HFFc6 (cell line): ENCODE measurements around the gene OR2B2. TPM values are rescaled to one million over a fixed set of nuclear protein-coding genes. Genes with fewer than 3 reads are reported as not detected.

Experiments
- DNase-seq: peaks from one replicate; pipeline ENCODE4 v3.0.0-alpha.2; 2018
- H3K27ac Mint-ChIP-seq: 2 replicates; pipeline ENCODE4 v1.8.0; 2020; ENCODE audit warnings: mild to moderate bottlenecking, mixed read lengths
- H3K27me3 Mint-ChIP-seq: 2 replicates; pipeline ENCODE4 v1.8.0; 2021; ENCODE audit warnings: mild to moderate bottlenecking, moderate library complexity, mixed read lengths; ENCODE audit not compliant: insufficient read depth
- H3K36me3 Mint-ChIP-seq: 2 replicates; pipeline ENCODE4 v1.8.0; 2021; ENCODE audit warnings: low read depth, mixed read lengths
- H3K4me1 Mint-ChIP-seq: 2 replicates; pipeline ENCODE4 v1.8.0; 2020; ENCODE audit warnings: low read depth, mixed read lengths
- H3K4me3 Mint-ChIP-seq: 2 replicates; pipeline ENCODE4 v1.8.0; 2020; ENCODE audit warnings: mild to moderate bottlenecking, moderate library complexity, mixed read lengths
- H3K9me3 Mint-ChIP-seq: 2 replicates; pipeline ENCODE4 v1.8.0; 2020; ENCODE audit warnings: mild to moderate bottlenecking, mixed read lengths
- total RNA-seq, 6 experiments: library from RNA; stranded (reverse); fragmentation: NEBNext Ultra II Directional; extraction: Animal tissue kit (Norgen Biotek cat#: 25700); gene quantifications; 2 replicates in 1 of 6; 3 replicates in 5 of 6; pipeline ENCODE4 v1.2.3, GENCODE V29; 2021
- TF ChIP-seq, protein P1 (sequence below): fragments of 200-600 bp; sonication (generic); IDR thresholded peaks from 2 replicates; pipeline ENCODE4 v1.5.0; 2021; ENCODE audit warnings: antibody characterized with exemption, mild to moderate bottlenecking

Gene OR2B2
- total RNA-seq, 6 experiments from 2014 or later = not detected

DNA sequence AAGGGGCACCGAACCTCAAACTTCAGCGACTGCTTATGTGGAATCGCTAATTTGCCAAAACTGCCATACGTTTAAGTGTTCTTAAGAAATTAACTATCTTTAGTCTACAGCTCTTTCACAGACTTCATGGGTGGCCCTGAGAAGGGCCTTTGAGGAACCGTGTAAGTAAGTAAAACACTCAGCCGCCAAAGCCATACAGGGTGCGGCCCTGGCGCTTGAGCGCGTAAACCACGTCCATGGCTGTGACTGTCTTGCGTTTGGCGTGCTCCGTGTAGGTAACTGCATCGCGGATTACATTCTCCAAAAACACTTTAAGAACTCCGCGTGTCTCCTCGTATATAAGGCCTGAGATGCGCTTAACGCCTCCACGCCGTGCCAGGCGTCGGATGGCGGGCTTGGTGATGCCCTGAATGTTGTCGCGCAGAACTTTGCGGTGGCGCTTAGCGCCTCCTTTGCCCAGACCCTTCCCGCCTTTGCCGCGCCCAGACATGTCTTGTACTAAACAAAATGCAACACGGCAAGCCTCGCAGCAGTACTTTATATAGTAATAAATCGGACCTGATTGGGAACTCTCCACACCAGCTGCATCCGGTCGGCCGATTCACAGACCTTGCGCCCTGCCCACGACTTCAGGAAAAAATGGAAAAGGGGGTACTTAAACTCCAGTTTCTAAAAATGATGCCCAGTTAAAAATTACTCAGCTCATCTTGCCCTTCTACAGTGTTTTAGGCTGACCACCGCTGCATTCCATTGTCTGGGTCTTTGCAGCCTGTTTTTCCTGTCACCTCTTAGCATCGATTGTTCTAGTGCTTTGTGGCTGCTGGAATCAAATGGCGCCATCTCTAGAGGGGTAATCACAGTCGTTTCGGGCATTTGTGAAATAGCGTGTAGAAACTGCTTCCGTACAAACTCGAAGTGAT is 38.9 kb downstream of the OR2B2 start:
- no peaks in the 10 kb centered on the region for H3K36me3 Mint-ChIP-seq
- peaks cover 14% of the 10 kb centered on the region for H3K27me3 Mint-ChIP-seq
- TF ChIP-seq, protein P1, sequence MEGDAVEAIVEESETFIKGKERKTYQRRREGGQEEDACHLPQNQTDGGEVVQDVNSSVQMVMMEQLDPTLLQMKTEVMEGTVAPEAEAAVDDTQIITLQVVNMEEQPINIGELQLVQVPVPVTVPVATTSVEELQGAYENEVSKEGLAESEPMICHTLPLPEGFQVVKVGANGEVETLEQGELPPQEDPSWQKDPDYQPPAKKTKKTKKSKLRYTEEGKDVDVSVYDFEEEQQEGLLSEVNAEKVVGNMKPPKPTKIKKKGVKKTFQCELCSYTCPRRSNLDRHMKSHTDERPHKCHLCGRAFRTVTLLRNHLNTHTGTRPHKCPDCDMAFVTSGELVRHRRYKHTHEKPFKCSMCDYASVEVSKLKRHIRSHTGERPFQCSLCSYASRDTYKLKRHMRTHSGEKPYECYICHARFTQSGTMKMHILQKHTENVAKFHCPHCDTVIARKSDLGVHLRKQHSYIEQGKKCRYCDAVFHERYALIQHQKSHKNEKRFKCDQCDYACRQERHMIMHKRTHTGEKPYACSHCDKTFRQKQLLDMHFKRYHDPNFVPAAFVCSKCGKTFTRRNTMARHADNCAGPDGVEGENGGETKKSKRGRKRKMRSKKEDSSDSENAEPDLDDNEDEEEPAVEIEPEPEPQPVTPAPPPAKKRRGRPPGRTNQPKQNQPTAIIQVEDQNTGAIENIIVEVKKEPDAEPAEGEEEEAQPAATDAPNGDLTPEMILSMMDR = no peak
- peaks cover 5% of the 10 kb centered on the region for H3K9me3 Mint-ChIP-seq
- H3K27ac Mint-ChIP-seq = peak overlapping the region; percentile 94
- H3K4me3 Mint-ChIP-seq = peak overlapping the region; percentile 94
- peak; percentile 78 for DNase-seq
- H3K4me1 Mint-ChIP-seq = peaks cover 43% of the 10 kb centered on the region

DNA sequence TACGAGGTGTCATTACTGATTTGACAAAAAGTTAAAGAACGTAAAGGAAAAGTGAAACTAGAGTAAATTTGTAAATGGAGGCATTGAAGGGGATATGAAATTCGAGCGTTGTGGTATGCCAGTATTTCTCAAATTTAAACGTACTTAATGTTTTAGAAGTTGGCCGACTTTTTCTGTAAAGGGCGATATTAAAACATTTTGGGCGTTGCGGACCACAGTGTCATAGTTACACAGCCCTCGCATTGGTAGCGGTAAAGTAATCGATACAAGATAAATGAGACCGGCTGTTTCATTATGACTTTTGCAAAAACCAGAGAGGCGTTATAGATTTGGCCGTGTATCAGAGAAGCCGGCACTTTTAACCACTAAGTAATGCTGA is 39.6 kb downstream of the OR2B2 start:
- Mint-ChIP-seq H3K9me3 (peaks cover 5% of the 10 kb centered on the region), H3K27me3 (peaks cover 14% of the 10 kb centered on the region), H3K4me3 (peak overlapping the region; percentile 94), H3K4me1 (peaks cover 50% of the 10 kb centered on the region), H3K27ac (peak overlapping the region; percentile 94), H3K36me3 (no peaks in the 10 kb centered on the region)
- TF ChIP-seq, protein P1 = no peak
- DNase-seq = no peak

DNA sequence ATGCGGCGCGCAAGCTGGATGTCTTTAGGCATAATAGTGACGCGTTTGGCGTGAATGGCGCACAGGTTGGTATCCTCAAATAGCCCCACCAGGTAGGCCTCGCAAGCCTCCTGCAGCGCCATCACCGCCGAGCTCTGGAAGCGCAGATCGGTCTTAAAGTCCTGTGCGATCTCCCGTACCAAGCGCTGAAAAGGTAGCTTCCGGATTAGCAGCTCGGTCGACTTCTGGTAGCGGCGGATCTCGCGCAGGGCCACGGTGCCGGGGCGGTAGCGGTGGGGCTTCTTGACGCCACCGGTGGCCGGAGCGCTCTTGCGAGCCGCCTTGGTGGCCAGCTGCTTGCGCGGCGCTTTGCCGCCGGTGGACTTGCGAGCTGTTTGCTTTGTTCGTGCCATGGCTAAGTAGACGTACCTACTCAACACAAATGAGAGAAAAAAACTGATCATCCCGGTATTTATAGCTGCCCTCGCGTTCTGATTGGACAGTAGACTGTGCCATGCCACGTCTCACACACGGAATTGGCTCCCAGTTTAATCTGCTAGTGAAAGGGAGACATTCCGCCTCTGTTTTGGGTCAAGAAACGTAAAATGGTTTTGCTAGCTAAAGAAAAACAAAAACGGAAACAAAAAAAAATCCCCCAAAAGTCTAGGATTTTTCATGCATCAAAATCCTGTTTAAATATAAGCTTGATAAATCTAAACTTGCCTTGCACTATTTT is 40.1 kb downstream of the OR2B2 start:
- Mint-ChIP-seq H3K27ac (peak overlapping the region; percentile 94), H3K4me1 (peaks cover 52% of the 10 kb centered on the region), H3K4me3 (peak overlapping the region; percentile 94), H3K36me3 (no peaks in the 10 kb centered on the region), H3K9me3 (peaks cover 5% of the 10 kb centered on the region), H3K27me3 (peaks cover 16% of the 10 kb centered on the region)
- TF ChIP-seq, protein P1 = peak; percentile 59
- DNase-seq = peak; percentile 97

DNA sequence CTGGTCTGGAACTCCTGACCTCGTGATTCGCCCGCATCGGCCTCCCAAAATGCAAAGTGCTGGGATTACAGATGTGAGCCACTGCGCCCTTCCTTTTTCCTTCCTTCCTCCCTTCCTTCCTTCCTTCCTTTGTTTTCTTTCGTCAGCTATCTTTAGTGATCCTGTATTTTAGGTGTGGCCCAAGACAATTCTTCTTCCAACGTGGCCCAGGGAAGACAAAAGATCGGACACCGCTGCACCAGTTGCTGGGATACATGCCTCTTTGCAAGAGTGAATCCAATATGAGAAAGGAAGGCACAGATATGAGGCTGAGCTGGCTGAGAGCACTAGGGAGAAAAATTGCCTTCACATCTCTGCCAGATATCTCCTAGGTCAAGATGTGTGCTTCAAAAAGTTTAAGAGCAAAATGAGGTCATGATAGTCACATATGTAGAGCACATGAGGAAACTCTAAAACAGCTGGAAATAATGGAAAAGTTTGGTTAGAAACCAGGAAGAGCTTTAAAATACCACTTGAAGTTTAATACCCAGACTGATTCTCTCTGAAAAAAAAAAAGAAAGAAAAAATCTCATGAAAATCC is 41.8 kb downstream of the OR2B2 start:
- Mint-ChIP-seq H3K36me3 (no peaks in the 10 kb centered on the region), H3K4me1 (peaks cover 69% of the 10 kb centered on the region), H3K4me3 (peak overlapping the region; percentile 16; the same call in 1 of the 2 replicates), H3K9me3 (peaks cover 5% of the 10 kb centered on the region), H3K27me3 (peaks cover 25% of the 10 kb centered on the region), H3K27ac (peak overlapping the region; percentile 94)
- TF ChIP-seq, protein P1 = no peak
- no peak for DNase-seq

DNA sequence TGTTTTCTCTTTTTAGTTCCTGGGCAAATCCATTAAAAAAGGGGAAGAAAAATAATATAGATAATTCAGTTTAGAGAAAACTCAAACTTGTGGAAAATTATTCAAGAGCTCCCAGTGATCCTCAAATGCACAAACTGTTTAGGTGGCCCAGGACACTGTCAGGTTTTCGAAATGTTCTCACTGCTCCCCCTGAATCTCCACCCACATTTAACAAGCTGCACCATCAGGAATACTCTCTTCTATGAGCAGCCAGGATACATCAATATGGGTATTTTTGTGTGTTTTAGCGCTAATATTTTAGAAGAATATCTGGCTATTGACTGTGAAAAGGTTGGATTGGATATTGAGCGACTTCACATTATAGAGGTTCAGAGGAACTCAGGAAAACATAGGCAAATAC is 43.9 kb downstream of the OR2B2 start:
- Mint-ChIP-seq H3K27ac (peak overlapping the region; percentile 96), H3K36me3 (peaks cover 4% of the 10 kb centered on the region), H3K4me1 (peaks cover 72% of the 10 kb centered on the region), H3K9me3 (peaks cover 5% of the 10 kb centered on the region), H3K4me3 (no peak overlapping the region), H3K27me3 (peaks cover 28% of the 10 kb centered on the region)
- TF ChIP-seq, protein P1 = no peak
- no peak for DNase-seq
